Activated T-cell treated with anti-CD3 and anti-CD28 coated beads, Interleukin-2, amount 50 U/mL, for 1 hour (primary cell): ENCODE measurements around the gene ASPG.

Experiments
- DNase-seq: peaks from one replicate; pipeline ENCODE4 v3.0.0-alpha.2; 2020

Gene ASPG

DNA sequence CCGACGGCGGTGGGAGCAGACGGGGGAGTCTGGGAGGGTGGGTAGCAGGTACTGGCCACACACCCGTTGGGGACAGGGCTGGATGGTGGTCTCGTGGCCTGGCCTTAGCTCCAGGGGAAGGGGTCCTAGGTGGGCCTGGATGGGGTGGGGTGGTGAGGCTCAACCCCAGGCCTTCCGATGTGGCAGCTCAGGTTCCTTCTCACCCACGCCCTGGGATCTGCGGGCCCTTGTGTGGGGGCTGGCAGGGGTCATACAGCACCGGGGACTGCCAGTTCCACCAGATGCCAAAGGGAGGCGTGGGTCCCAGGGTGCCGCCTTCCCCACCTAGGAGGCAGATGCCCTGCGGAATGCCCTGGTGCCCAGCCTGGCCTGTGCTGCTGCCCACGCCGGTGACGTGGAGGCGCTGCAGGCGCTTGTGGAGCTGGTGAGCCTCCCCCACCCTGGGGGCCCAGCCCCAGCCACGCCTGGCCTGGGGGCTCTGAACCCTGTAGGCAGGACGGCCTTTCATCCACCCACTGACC, 21.0 kb downstream of the ASPG start:
- no peak for DNase-seq

DNA sequence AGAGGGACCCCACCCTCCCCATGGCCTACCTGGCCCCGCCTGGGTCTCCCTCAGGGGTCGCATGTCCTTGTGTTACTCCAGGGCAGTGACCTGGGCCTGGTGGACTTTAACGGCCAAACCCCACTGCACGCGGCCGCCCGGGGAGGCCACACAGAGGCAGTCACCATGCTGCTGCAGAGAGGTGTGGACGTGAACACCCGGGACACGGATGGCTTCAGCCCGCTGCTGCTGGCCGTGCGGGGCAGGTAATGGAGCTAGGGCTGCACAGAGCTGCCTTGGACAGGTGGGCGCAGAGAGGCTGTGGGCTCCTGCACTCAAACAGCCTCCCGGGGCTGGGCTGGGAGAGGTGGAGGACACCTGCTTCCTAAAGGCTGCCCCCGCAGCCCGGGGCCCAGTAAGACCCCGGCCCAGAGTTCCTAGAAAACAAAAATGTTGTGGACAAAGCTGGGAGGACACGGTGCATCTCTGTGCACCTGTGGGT, 21.6 kb downstream of the ASPG start:
- DNase-seq = no peak

DNA sequence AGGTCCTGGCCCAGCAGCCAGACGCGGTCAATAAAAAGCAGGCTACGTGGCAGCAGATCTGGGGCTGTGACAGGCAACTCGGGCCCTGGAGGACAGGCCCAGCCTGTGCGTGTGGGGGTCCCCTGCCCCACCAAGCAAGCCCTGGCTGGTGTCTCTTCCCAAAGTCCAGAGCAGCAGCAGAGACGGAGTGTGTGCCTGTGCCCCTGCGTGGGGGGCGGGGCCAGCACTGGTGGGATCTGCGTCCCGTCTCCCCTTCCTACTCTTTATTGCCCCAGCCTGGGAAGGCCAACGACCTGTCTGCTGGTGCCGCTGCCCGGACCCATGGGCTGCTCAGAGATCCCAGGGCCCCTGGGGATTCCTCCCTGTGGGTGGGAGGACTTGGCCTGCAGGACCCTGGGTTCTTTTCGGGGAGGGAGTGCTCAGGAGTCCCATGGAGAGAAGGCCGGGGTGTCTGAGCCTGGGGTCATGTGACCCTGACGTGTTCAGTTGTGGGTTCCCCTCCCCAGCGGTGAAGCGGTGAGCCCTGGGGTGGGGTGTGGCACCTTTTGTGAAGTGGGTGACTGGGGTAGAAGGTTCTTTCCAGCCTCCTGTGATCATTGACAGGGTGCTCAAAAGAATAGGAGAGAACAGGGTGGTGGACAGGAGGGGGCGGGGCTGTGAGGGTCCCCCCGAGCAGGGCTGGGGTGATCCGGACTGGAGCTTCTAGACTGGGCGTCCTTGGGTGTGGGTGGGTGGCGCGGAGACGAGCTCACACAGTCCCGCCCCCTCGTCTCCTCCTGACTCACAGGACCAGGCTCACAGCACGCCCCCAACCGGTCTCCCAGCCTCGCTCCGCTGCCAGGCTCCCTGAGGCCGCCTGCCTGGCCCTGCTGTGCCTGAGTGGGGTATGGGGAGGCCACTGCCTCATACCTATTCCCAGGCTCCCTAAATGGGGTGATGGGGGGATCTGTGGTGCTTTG, 22.4 kb downstream of the ASPG start:
- DNase-seq = no peak

GRCh38 chr14:104108570-104109541, 23.4 kb downstream of the ASPG start:
- no peak for DNase-seq

DNA sequence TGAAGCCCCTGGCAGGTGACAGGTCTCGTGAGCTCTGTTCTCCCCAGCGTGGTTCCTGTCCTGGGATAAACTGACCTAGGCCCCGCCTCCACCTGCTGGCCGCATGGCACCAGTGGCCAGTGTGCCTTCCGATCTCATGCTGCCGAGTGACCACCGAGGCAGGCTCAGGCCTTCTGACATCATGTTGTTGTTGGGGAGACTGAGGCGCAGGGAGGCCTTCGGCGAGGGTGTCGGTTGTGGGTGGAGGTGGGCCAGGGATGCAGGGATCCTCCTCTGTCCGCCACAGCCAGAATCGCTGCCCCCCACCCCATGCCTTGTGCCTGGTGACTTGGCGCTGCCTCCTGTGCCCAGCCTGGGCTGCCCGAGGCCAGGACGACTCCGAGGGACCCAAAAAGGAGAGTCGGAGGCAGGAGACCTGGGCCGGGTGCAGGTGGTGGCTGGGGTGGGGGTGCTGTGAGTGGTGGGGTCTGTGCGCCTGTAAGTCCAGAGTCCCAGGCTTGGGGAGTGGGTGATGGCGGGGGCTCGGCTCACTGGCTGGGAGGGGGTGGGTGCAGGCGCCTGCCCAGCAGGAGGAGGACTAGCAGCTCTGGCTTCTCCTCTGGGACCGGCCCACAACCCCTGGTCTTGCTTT, 24.3 kb downstream of the ASPG start:
- DNase-seq = no peak

DNA sequence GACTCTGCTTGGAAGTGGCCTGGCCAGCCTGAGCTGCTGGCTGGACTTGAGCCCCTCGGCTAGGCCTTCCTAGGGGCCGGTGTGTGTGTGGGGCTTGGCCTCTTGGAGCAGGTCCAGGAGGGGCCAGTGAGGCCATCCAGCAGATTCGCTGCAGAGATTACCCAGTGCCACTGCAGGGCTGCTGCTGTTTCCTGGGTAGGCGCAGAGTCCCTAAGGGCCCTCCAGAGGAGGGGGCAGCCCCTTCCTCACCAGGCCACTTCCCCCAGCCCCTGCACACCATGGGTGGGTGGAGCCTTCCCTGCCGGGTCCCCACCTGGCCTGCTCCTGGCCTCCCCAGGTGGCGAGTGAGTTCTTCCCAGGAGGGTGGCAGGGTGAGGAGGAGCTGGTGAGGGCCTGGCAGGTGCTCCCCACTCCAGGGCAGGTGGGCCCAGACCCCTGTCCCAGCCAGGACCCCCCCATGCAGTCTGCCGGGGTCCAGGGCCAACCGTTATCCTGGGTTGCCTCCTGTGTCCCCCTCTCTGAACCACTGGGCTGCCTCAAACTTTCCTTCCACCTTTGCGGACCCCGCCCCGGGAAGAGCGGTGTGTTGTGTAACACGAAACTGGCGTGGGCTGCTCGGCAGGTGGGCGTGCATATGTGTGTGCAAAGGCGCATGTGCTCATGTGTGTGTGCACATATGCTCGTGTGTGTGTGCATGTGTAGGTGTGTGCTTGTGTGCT, 25.1 kb downstream of the ASPG start:
- DNase-seq = no peak

DNA sequence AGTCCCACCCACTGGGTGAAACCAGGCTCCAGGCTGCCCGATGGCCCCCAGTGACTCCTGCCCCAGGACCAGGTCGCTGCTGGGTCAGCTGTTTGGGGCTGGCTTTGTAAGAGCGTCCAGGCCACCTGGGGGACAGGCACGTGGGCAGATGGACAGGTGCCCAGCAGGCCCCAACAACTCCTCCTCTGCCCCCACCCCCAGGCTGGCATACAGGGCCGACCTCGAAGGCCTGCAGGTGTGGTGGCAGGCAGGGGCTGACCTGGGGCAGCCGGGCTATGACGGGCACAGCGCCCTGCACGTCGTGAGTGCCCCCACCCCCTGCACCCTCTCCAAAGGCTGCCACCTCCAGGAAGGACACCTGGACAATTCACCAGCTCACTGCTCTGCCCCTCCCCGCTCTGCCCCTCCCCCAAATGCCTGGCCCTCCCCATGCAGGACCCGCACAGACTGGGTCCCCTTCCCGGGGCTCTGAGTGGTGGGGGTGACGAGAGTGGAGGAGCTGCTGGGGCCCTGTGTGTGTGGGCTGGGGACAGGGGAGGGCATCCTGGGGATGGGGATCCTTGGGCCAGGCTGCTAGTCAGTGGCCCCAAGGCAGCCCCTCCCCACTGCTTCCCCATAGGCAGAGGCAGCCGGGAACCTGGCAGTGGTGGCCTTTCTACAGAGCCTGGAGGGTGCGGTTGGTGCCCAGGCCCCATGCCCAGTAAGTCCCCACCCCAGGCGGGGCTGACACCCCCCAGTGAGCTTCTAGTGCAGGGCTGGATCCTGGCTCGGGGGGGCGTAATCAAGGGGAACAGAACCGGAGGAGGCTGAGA, 26.0 kb downstream of the ASPG start:
- no peak for DNase-seq

DNA sequence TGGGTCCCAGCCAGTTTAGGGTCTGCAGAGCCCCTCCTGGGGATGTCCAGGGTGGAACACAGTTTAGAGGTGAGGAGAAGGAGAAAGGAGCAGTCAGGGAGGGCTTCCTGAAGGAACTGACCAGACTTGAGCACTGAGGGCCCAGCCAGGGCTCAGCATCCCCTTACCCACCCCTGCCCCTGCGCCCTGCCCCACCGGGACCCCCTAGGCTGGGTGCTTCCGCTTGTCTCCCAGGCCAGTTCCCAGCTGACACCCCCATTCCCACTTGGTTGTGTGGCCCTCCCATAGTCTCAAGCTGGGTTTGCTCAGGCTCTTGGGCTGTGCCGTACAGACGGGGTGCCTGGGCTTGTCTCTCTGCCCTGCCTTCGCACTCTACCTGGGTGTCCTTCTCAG, 26.6 kb downstream of the ASPG start:
- no peak for DNase-seq

GRCh38 chr14:104112609-104113571, 27.4 kb downstream of the ASPG start:
- DNase-seq = no peak

DNA sequence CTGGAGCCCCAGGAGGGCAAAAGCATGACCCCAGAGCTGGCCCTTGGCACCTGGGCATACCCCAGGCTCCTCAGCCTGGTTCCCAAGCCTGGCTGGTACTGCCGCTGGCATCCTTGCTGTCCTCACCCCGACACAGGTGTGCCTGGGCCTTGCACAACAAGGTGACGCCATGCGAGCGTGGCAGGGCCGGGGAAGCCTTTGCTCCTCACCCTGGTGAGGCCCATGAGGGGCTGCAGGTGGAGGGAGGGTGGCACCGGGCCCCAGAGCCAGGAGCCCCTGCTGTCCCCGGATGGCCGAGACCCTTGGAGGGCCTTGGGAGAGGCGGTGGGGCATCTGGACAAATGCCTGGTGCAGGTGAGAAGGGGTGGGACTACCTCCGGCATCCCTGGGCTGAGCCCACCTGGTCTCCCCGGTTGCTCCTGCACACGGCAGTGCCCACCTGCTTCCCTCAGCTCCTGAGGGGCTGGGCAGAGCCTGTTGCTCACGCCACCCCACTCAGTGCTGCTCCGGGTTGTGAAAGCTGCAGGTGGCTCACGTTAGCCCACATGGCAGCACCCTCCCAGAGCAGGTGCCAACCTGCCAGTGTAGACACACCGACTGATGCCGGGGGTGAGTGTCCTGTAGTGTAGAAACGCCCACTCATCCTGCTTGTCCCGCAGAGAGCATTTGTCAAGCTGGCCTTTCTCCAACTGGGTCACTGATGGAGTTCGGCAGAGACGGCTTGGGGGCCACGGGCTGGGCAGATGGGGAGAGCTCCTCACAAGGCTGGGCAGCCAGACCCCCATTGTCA, 28.3 kb downstream of the ASPG start:
- DNase-seq = no peak

GRCh38 chr14:104114421-104115130, 29.1 kb downstream of the ASPG start:
- no peak for DNase-seq

GRCh38 chr14:104115131-104115600, 29.7 kb downstream of the ASPG start:
- DNase-seq = no peak

DNA sequence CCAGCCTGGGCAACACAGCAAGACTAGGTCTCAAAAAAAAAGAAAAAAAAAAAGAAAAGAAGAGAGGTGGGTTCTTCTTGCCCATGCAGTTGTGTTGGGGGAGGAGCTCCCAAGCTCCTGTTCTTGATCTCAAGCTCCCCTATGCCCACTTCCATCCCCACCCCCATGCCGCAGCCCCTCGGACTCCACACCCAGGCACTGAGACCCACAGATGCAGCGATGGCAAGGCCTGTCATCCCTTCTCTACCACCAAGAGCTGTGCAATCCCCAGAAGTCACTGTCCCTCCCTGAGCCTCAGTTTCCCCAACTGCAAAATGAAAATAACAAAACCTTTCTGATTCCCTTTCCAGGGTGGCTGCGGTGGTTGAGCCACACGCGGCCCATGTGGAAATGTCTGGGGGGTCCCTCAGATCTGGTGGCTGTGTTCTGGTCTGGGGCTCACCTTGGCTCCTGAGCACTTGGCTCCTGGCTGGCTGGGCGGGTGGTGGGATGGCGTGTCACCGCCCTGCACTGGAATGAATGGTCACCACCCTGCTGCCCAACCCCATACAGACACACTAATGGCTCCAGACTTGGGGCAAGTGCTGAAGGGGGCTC, 30.3 kb downstream of the ASPG start:
- DNase-seq = no peak

DNA sequence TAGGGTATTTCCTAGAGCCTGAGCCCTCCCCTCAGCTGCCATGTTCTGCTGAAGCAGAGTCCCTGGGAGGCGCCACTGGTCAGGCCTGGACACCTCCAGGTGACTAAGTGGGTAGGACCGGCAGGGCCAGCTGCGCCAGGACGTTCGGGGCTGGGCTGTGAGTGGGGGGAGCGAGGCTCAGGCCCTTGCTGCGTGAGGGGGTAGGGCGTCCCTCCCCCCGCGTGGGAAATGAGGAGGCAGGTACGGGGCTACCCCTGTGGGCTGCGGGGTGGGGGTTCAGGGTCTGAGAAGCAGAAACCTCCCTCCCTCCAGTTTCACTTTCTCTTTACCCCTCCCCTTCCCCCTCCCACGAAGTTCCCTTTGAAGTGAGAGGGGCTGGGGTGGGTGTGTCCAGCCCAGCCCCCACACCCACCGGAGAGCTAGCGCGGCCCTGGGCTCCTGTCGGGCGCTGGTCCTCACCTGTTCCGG, 30.8 kb downstream of the ASPG start:
- no peak for DNase-seq

- no peak for DNase-seq
These were observed 31.3 kb downstream of the ASPG start for GRCh38 chr14:104116756-104117340.

- DNase-seq = no peak
These were observed 32.0 kb downstream of the ASPG start for GRCh38 chr14:104117341-104118005.
